Keratinocyte (primary cell): ENCODE data around the gene SPTSSA. TPM values are rescaled to one million over a fixed set of nuclear protein-coding genes. Genes with fewer than 3 reads are reported as not detected.

ENCODE experiments used
- DNase-seq: peaks from one replicate; pipeline ENCODE4 v3.0.0-alpha.2; 2011; ENCODE audit warnings: low read depth, missing footprints, low spot score
- FAIRE-seq: peaks from 2 replicates; lab custom pipeline; 2011; peaks lifted over from hg19 to GRCh38; lab: Jason Lieb, UNC
- H2AFZ ChIP-seq: 2 replicates; pipeline ENCODE4 v1.6.0; 2012; ENCODE audit warnings: low read length, control low read depth, inconsistent platforms; ENCODE audit not compliant: control insufficient read depth
- H3K27ac ChIP-seq: 2 replicates; pipeline ENCODE4 v1.5.1; 2011; ENCODE audit warnings: low read length; ENCODE audit not compliant: control insufficient read depth, insufficient read depth
- H3K27me3 ChIP-seq: 3 replicates; pipeline ENCODE4 v1.6.0; 2011; ENCODE audit warnings: low read length; ENCODE audit not compliant: control insufficient read depth, insufficient read depth; ENCODE audit errors: extremely low read depth
- H3K36me3 ChIP-seq, 2 experiments: 2 replicates in 1 of 2; 3 replicates in 1 of 2; pipeline ENCODE4 v1.5.1; 2011; ENCODE audit warnings: low read length in 2 of 2, mild to moderate bottlenecking in 1 of 2; ENCODE audit not compliant: control insufficient read depth in 2 of 2, insufficient read depth in 2 of 2; ENCODE audit errors: extremely low read depth in 1 of 2
- H3K4me1 ChIP-seq: 3 replicates; pipeline ENCODE4 v1.5.1; 2011; ENCODE audit warnings: low read length; ENCODE audit not compliant: control insufficient read depth, insufficient read depth; ENCODE audit errors: extremely low read depth
- H3K4me2 ChIP-seq: 3 replicates; pipeline ENCODE4 v1.6.0; 2011; ENCODE audit warnings: low read depth, low read length; ENCODE audit not compliant: control insufficient read depth, insufficient read depth; ENCODE audit errors: extremely low read depth
- H3K4me3 ChIP-seq, 3 experiments: fragments of 200-600 bp in 1 of 3; sonication (generic) in 1 of 3; 2 replicates in 2 of 3; 3 replicates in 1 of 3; pipeline ENCODE4 v1.5.1; 2011 to 2016; ENCODE audit warnings: low read length in 3 of 3, mild to moderate bottlenecking in 3 of 3, control low read depth in 2 of 3, inconsistent platforms in 1 of 3, low read depth in 1 of 3, mixed read lengths in 1 of 3, mixed run types in 1 of 3, moderate library complexity in 1 of 3; ENCODE audit not compliant: control insufficient read depth in 2 of 3, insufficient read depth in 2 of 3; ENCODE audit errors: extremely low read depth in 1 of 3
- H3K79me2 ChIP-seq: 2 replicates; pipeline ENCODE4 v1.6.0; 2012; ENCODE audit warnings: low read length; ENCODE audit not compliant: control insufficient read depth, insufficient read depth
- H3K9ac ChIP-seq: 3 replicates; pipeline ENCODE4 v1.6.0; 2011; ENCODE audit warnings: low read length; ENCODE audit not compliant: control insufficient read depth, insufficient read depth; ENCODE audit errors: extremely low read depth
- H3K9me1 ChIP-seq: 3 replicates; pipeline ENCODE4 v1.6.0; 2011; ENCODE audit warnings: low read length; ENCODE audit not compliant: control insufficient read depth, insufficient read depth; ENCODE audit errors: extremely low read depth
- H3K9me3 ChIP-seq: 2 replicates; pipeline ENCODE4 v1.5.1; 2012; ENCODE audit warnings: low read depth, low read length; ENCODE audit not compliant: control insufficient read depth
- H4K20me1 ChIP-seq: 3 replicates; pipeline ENCODE4 v1.6.0; 2011; ENCODE audit warnings: low read length; ENCODE audit not compliant: control insufficient read depth, insufficient read depth; ENCODE audit errors: extremely low read depth
- EZH2 ChIP-seq: IDR thresholded peaks from one replicate; pipeline ENCODE4 v1.6.1; 2012; ENCODE audit warnings: inconsistent platforms, mild to moderate bottlenecking, low read length, moderate library complexity
- dilution Hi-C: fragments of 300-500 bp; cut with MboI; formaldehyde crosslinking; loops from one replicate; pipeline ENCODE4 v1.7.0; 2020; ENCODE audit warnings: low sequenced_read_pairs; ENCODE audit not compliant: extremely low pct_ligation_motif_present
- polyA plus RNA-seq, 5 experiments: library from polyadenylated mRNA; depleted of rRNA in 3 of 5; stranded (reverse) in 3 of 5; stranded (forward) in 1 of 5; unstranded in 1 of 5; fragments of >200 nt; gene quantifications; 1 replicate in 1 of 5; 2 replicates in 3 of 5; 3 replicates in 1 of 5; pipeline versions ENCODE4 v1.2.1 to v1.2.3, GENCODE V29; 2011 to 2012; ENCODE audit warnings: missing spikeins in 2 of 5, low read depth in 1 of 5, low replicate concordance in 1 of 5
- TF ChIP-seq, protein P1 (sequence below), 3 experiments: IDR thresholded peaks in 1 of 3; conservative IDR thresholded peaks in 1 of 3; optimal IDR thresholded peaks in 1 of 3; 2 replicates in 2 of 3; 3 replicates in 1 of 3; pipeline versions ENCODE3 to v1.5.1; 2011; ENCODE audit warnings: low read length in 3 of 3, mild to moderate bottlenecking in 3 of 3, moderate library complexity in 2 of 3, control low read depth in 1 of 3, inconsistent platforms in 1 of 3; ENCODE audit not compliant: insufficient read depth in 2 of 3; ENCODE audit errors: extremely low read depth in 1 of 3

Gene SPTSSA
- polyA plus RNA-seq, 1 donor (not counting 4 experiments of a cell fraction or from before 2014, with no cell fraction given), result 43.9 TPM

DNA sequence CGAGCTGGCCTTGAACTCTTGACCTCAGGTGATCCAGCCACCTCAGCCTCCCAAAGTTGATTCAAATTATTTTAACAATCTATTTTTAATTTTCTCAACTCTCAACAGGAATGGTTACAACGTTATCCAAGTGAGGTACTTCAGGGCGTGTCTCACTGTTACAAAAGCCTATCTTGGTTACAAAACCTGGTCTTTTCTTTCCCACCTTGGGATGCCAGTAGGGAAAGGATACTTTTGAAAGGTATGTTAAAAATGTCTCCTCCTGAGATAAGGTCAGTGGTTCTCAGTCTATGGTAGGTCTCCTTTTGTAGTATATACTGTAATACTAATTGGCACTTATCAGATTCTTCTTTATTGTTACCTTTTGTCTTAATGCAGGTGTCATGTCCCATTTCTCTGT is 4.9 kb downstream of the SPTSSA start:
- Histone ChIP-seq H3K9me3 (no peaks in the 10 kb centered on the region), H3K4me3 (no peak overlapping the region), H3K4me1 (peaks cover 11% of the 10 kb centered on the region), H3K9me1 (no peaks in the 10 kb centered on the region), H3K36me3 (peaks cover 3 to 4% of the 10 kb centered on the region in 2 experiments), H4K20me1 (no peaks in the 10 kb centered on the region), H2AFZ (no peak overlapping the region), H3K27ac (no peak overlapping the region), H3K27me3 (no peaks in the 10 kb centered on the region), H3K4me2 (no peak overlapping the region), H3K79me2 (peaks cover 82% of the 10 kb centered on the region), H3K9ac (no peak overlapping the region)
- DNase-seq (no peak), FAIRE-seq (no peak)
- TF ChIP-seq EZH2, result no peak
- TF ChIP-seq, protein P1, sequence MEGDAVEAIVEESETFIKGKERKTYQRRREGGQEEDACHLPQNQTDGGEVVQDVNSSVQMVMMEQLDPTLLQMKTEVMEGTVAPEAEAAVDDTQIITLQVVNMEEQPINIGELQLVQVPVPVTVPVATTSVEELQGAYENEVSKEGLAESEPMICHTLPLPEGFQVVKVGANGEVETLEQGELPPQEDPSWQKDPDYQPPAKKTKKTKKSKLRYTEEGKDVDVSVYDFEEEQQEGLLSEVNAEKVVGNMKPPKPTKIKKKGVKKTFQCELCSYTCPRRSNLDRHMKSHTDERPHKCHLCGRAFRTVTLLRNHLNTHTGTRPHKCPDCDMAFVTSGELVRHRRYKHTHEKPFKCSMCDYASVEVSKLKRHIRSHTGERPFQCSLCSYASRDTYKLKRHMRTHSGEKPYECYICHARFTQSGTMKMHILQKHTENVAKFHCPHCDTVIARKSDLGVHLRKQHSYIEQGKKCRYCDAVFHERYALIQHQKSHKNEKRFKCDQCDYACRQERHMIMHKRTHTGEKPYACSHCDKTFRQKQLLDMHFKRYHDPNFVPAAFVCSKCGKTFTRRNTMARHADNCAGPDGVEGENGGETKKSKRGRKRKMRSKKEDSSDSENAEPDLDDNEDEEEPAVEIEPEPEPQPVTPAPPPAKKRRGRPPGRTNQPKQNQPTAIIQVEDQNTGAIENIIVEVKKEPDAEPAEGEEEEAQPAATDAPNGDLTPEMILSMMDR (optimal IDR thresholded peaks at IDR 0.05 in 1 of 3, IDR thresholded peaks at IDR 0.05 in 1 of 3, conservative IDR thresholded peaks at IDR 0.05 in 1 of 3; ENCODE audit: extremely low read depth in 1 of 3, insufficient read depth in 2 of 3, low read length in 3 of 3), result no peak
- dilution Hi-C loops, result no loop called here

DNA sequence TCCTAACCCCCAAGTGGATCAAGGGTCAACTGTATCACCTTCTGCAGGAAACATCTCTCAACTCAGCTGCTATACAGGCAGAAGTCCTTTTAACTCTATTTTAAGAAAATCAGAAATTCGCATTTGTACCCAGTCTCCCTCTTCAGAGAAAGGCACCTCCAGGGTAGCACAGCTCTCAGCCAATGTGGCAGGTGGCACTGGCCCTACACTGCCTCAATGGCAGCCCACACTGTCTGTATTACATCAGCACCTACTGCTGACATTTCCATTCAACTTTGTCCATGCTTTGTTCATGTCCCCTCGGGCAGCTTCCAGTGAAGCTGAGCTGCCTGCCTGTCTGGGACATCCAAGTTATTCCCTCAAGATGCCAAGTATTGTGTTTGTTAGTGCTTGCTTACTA is 8.8 kb downstream of the SPTSSA start:
- TF ChIP-seq EZH2, result no peak
- TF ChIP-seq, protein P1 (optimal IDR thresholded peaks at IDR 0.05 in 1 of 3, IDR thresholded peaks at IDR 0.05 in 1 of 3, conservative IDR thresholded peaks at IDR 0.05 in 1 of 3; ENCODE audit: extremely low read depth in 1 of 3, insufficient read depth in 2 of 3, low read length in 3 of 3), result no peak
- H3K9ac ChIP-seq, result no peak overlapping the region
- no peak overlapping the region for H3K4me3 ChIP-seq
- H3K9me1 ChIP-seq, result no peaks in the 10 kb centered on the region
- H3K79me2 ChIP-seq, result peaks cover 73% of the 10 kb centered on the region
- FAIRE-seq (no peak), DNase-seq (no peak)
- no peaks in the 10 kb centered on the region for H3K27me3 ChIP-seq
- H4K20me1 ChIP-seq, result no peaks in the 10 kb centered on the region
- H3K4me2 ChIP-seq, result no peak overlapping the region
- H3K4me1 ChIP-seq, result no peaks in the 10 kb centered on the region
- no peak overlapping the region for H2AFZ ChIP-seq
- dilution Hi-C loops, result no loop called here
- H3K36me3 ChIP-seq, result peaks cover 4 to 13% of the 10 kb centered on the region in 2 experiments
- no peaks in the 10 kb centered on the region for H3K9me3 ChIP-seq
- no peak overlapping the region for H3K27ac ChIP-seq
